HEK293T (cell line): ENCODE measurements around the gene TMEM150C.
A peak's percentile ranks its signal among the peaks of the same experiment; 100 is the strongest.

Experiments
- CTCF ChIA-PET: fragments of 350-600 bp; formaldehyde crosslinking; extraction: SDS; loops from one replicate; lab custom pipeline; 2021; ENCODE audit warnings: antibody characterized with exemption, inconsistent platforms; lab: Yijun Ruan, JAX
- POLR2A ChIA-PET: fragments of 350-600 bp; formaldehyde crosslinking; extraction: SDS; loops from one replicate; lab custom pipeline; 2020; ENCODE audit warnings: antibody characterized with exemption, inconsistent platforms; lab: Yijun Ruan, JAX
- DNase-seq: peaks from one replicate; pipeline ENCODE4 v3.0.0; 2012; ENCODE audit warnings: mixed read lengths; ENCODE audit errors: extremely low spot score
- ARNT ChIP-seq: fragments of 450-650 bp; IDR thresholded peaks from 2 replicates; pipeline ENCODE4 v1.6.1; 2017; ENCODE audit warnings: mild to moderate bottlenecking
- BHLHE40 ChIP-seq: fragments of 450-650 bp; IDR thresholded peaks from 2 replicates; pipeline ENCODE4 v1.6.1; 2016; ENCODE audit warnings: mild to moderate bottlenecking, moderate library complexity, borderline replicate concordance
- CTBP1 ChIP-seq: fragments of 450-650 bp; IDR thresholded peaks from 2 replicates; pipeline ENCODE4 v1.6.1; 2016; ENCODE audit warnings: borderline replicate concordance
- ELF4 ChIP-seq: fragments of 450-650 bp; IDR thresholded peaks from 2 replicates; pipeline ENCODE4 v1.6.1; 2017; ENCODE audit warnings: antibody characterized with exemption
- FOXA1 ChIP-seq: fragments of 450-650 bp; IDR thresholded peaks from 2 replicates; pipeline ENCODE4 v1.6.1; 2016; ENCODE audit warnings: mild to moderate bottlenecking
- FOXK2 ChIP-seq: fragments of 450-650 bp; IDR thresholded peaks from 2 replicates; pipeline ENCODE4 v1.6.1; 2016; ENCODE audit warnings: mild to moderate bottlenecking
- FOXM1 ChIP-seq: fragments of 450-650 bp; IDR thresholded peaks from 2 replicates; pipeline ENCODE4 v1.6.1; 2017; ENCODE audit warnings: mild to moderate bottlenecking, borderline replicate concordance
- HDGF ChIP-seq: fragments of 450-650 bp; IDR thresholded peaks from 2 replicates; pipeline ENCODE4 v1.6.1; 2017; ENCODE audit warnings: antibody characterized with exemption, borderline replicate concordance
- L3MBTL2 ChIP-seq: fragments of 450-650 bp; conservative IDR thresholded peaks from 2 replicates; pipeline ENCODE4 v1.6.1; 2016; ENCODE audit warnings: mild to moderate bottlenecking
- LEF1 ChIP-seq: fragments of 450-650 bp; IDR thresholded peaks from 2 replicates; pipeline ENCODE4 v1.6.1; 2017; ENCODE audit warnings: mild to moderate bottlenecking, borderline replicate concordance
- NFRKB ChIP-seq: fragments of 450-650 bp; IDR thresholded peaks from 2 replicates; pipeline ENCODE4 v1.6.1; 2016; ENCODE audit warnings: mild to moderate bottlenecking, moderate library complexity
- SP1 ChIP-seq: fragments of 450-650 bp; IDR thresholded peaks from 2 replicates; pipeline ENCODE4 v1.6.1; 2017
- SUZ12 ChIP-seq: fragments of 450-650 bp; IDR thresholded peaks from 2 replicates; pipeline ENCODE4 v1.6.1; 2016; ENCODE audit warnings: mild to moderate bottlenecking
- TARDBP ChIP-seq: fragments of 450-650 bp; IDR thresholded peaks from 2 replicates; pipeline ENCODE4 v1.6.1; 2016
- ZNF384 ChIP-seq: fragments of 450-650 bp; IDR thresholded peaks from 2 replicates; pipeline ENCODE4 v1.6.1; 2016
- TF ChIP-seq, protein P1 (sequence below): fragments of 450-650 bp; IDR thresholded peaks from 2 replicates; pipeline ENCODE4 v1.6.1; 2016

The TMEM150C gene

DNA sequence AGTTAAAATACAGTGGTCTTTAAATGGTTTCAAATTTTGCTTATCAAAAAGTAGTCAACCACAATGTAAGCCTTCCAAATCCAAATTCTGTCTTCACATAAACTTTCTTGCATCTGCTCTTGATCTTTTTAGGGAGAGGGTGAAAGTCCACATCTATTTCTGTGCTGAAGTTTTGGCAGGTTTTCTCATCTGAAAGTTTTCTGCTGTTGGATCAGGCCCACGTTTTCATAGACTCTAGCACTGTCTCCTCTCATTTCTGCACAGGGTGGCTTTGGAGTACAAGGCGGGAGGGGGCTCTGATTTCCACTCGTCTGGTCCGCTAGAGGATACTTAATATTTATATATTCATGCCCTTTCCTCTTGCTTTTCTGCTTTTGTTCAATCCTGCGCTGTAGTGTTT, 18.1 kb upstream of the TMEM150C start:
- CTCF ChIA-PET: no interaction called here
- POLR2A ChIA-PET: no interaction called here
- TF ChIP-seq NFRKB (no peak), SUZ12 (no peak), FOXK2 (no peak), ELF4 (no peak), SP1 (no peak), ARNT (no peak), L3MBTL2 (no peak), HDGF (no peak), ZNF384 (no peak), FOXA1 (no peak), BHLHE40 (no peak)
- DNase-seq: no peak

DNA sequence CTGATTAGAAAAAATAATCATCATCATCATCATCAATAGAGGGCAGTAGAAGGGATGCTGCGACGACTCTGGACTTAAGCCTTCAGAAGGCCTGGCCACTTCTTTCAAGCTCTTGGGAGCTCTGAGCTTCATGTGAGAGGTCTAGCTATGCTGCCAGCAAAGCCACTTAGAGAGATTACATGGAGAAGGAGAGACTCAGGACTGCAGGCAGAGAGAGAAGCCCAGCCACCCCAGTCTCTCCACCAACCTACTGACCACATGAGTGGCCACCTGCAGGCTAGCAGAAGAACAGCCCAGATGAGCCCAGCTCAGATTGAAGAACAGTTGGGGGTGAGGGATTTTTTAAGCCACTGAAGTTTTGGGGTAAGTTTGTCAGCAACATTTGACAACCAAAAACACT, 17.1 kb upstream of the TMEM150C start:
- CTCF ChIA-PET: interaction anchor here (0.7 to 0.9 kb wide), 2 partner anchors 12 to 107 kb away, joined by 3 to 4 read pairs; no protein-coding TSS in a partner anchor
- POLR2A ChIA-PET: no interaction called here
- no peak for TF ChIP-seq ARNT
- no peak for TF ChIP-seq LEF1
- no peak for TF ChIP-seq NFRKB
- no peak for TF ChIP-seq L3MBTL2
- TF ChIP-seq, protein P1, sequence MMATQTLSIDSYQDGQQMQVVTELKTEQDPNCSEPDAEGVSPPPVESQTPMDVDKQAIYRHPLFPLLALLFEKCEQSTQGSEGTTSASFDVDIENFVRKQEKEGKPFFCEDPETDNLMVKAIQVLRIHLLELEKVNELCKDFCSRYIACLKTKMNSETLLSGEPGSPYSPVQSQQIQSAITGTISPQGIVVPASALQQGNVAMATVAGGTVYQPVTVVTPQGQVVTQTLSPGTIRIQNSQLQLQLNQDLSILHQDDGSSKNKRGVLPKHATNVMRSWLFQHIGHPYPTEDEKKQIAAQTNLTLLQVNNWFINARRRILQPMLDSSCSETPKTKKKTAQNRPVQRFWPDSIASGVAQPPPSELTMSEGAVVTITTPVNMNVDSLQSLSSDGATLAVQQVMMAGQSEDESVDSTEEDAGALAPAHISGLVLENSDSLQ: no peak
- no peak for TF ChIP-seq FOXK2
- no peak for TF ChIP-seq FOXA1
- no peak for TF ChIP-seq BHLHE40
- no peak for TF ChIP-seq SUZ12
- TF ChIP-seq CTBP1: no peak
- no peak for TF ChIP-seq HDGF
- DNase-seq: peak; percentile 26

DNA sequence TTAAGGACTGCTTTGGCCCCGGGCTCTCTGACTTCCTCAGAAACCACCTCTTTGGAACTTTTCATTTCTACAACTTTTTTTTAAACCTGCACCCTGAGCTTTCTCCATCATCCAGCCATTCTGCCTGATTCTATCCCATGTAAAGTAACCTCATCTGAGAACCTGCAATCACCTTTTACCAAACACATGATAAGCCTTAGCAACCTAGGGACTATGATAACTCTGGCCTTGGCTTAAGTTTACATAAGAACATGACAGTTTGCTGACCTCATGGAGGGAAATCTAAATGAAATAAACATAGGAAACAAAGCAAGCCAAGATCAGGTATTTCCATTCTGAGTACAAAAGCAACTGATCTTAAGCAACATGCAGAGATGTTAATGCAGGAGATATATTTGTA, 15.7 kb upstream of the TMEM150C start:
- no peak for DNase-seq
- ChIA-PET POLR2A (no interaction called here), CTCF (no interaction called here)
- TF ChIP-seq ELF4 (no peak), ZNF384 (no peak), FOXK2 (no peak), HDGF (no peak), NFRKB (no peak), TARDBP (no peak), CTBP1 (no peak), FOXA1 (no peak), SP1 (no peak), SUZ12 (no peak), L3MBTL2 (no peak), FOXM1 (no peak)

DNA sequence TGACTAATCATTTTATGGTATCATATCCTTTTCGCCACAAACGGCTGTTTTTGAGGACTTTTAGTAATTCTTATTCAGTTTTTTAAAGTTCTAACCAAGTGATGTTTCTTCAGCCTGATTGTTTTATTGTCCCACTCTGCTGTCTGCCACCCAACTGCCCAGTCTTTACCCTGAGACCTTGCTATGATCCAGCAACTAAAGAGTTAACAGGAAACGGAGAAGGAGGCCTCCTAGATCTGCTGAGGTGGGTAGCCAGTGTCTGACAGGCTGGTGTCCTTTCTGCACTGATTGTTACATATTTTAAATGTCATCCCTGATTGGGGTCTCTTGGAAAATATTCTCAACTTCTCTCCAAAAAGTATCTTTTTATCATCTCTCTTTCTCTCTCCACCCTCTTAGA, 7.9 kb upstream of the TMEM150C start:
- no peak for DNase-seq
- TF ChIP-seq, protein P1: no peak
- TF ChIP-seq HDGF: no peak
- TF ChIP-seq TARDBP: no peak
- TF ChIP-seq BHLHE40: no peak
- TF ChIP-seq LEF1: no peak
- no peak for TF ChIP-seq SUZ12
- TF ChIP-seq L3MBTL2: no peak
- no peak for TF ChIP-seq NFRKB
- TF ChIP-seq FOXA1: no peak
- TF ChIP-seq FOXK2: no peak
- TF ChIP-seq CTBP1: no peak
- POLR2A ChIA-PET: no interaction called here
- CTCF ChIA-PET: no interaction called here

DNA sequence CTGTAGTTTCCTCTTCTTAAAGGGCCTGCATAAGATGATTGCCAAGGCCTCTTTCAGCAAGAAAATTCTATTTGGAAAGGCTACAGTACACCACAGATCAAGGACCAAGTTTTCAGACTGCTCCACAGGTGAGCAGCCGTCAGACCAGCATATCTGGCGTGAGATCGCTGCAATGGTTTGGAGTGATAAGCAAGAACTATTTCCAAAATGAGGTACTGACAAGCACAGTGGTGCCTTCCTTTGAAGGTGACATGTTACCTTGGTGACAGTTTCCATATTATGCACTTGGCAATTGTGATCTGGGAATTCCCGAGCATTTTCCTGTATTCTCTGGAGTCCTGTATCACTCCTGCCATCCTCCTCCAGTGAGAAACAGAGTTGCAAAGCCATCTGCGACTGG, 7.3 kb upstream of the TMEM150C start:
- ChIA-PET POLR2A (no interaction called here), CTCF (no interaction called here)
- TF ChIP-seq ZNF384 (no peak), FOXA1 (no peak), L3MBTL2 (no peak), BHLHE40 (no peak), LEF1 (no peak)
- DNase-seq: no peak

DNA sequence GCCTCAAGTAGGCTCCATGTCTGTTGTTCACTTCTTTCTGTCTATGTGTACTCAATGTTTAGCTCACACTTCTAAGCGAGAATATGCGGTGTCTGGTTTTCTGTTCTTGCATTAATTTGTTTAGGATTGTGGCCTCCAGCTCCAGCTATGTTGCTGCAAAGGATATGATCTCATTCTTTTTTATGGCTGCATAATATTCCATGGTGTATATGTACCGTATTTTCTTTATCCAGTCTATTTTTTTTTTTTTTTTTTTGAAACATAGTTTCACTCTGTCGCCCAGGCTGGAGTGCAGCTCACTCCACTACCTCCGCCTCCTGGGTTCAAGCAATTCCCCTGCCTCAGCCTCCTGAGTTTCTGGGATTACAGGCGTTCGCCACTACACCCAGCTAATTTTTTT, 5.7 kb upstream of the TMEM150C start:
- no peak for DNase-seq
- ChIA-PET POLR2A (no interaction called here), CTCF (no interaction called here)
- TF ChIP-seq L3MBTL2 (no peak), FOXA1 (no peak), CTBP1 (no peak), FOXK2 (no peak), NFRKB (no peak), ARNT (no peak), ELF4 (no peak), HDGF (no peak), BHLHE40 (no peak), SP1 (no peak), ZNF384 (no peak), FOXM1 (no peak), LEF1 (no peak)
- TF ChIP-seq, protein P1: no peak

DNA sequence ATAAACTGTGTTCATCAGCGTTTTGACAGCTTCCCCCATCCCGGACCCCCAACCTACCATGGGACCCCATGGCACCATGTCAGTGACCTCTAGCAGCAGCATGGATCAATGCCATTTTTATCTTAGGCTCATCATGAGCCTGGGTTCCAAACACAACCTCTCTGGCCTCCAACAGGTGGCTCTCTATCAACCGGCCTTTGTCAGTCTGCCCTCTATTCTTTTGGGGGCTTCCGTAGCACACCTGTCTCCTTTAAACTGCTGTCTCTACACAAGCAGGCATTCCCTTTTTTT, 721 bp upstream of the TMEM150C start:
- TF ChIP-seq CTBP1 (no peak), ARNT (no peak), BHLHE40 (no peak), L3MBTL2 (no peak), TARDBP (no peak), ZNF384 (no peak)
- no peak for DNase-seq
- ChIA-PET POLR2A (no interaction called here), CTCF (interaction anchor here (1.7 kb wide), 1 partner anchor 176 kb away, joined by 4 read pairs; no protein-coding TSS in a partner anchor)
